Measurements from ENCODE around the gene TENM3.

Gene TENM3

DNA sequence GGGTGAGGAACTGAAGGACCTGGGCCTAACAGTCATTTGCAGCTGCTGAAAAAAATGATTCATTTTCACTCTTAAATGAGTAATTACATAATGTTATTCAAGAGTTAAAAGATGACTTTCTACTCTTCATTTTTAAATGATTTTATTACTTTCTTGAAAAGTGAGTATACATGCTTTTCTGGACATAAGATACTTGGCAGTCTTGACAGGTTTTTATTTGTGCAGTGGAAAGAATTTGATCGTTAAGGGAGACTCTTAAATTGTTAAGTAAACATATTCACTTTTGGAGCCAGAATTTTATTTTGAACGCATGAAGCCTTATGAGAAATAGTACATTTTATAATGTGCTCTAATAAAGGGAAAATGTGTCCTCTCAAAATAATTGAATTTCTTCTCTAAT lies 245.7 kb downstream of the TENM3 start:
- TF ChIP-seq, protein P1, sequence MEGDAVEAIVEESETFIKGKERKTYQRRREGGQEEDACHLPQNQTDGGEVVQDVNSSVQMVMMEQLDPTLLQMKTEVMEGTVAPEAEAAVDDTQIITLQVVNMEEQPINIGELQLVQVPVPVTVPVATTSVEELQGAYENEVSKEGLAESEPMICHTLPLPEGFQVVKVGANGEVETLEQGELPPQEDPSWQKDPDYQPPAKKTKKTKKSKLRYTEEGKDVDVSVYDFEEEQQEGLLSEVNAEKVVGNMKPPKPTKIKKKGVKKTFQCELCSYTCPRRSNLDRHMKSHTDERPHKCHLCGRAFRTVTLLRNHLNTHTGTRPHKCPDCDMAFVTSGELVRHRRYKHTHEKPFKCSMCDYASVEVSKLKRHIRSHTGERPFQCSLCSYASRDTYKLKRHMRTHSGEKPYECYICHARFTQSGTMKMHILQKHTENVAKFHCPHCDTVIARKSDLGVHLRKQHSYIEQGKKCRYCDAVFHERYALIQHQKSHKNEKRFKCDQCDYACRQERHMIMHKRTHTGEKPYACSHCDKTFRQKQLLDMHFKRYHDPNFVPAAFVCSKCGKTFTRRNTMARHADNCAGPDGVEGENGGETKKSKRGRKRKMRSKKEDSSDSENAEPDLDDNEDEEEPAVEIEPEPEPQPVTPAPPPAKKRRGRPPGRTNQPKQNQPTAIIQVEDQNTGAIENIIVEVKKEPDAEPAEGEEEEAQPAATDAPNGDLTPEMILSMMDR (IDR thresholded peaks at IDR 0.05; ENCODE audit: low read depth, low read length, missing control alignments), result no peak
- H3K4me3 ChIP-seq (replicated peaks; ENCODE audit: low read depth, low read length), result no peak overlapping the region
- DNase-seq (ENCODE audit: extremely low read depth, low read depth), result no peak

DNA sequence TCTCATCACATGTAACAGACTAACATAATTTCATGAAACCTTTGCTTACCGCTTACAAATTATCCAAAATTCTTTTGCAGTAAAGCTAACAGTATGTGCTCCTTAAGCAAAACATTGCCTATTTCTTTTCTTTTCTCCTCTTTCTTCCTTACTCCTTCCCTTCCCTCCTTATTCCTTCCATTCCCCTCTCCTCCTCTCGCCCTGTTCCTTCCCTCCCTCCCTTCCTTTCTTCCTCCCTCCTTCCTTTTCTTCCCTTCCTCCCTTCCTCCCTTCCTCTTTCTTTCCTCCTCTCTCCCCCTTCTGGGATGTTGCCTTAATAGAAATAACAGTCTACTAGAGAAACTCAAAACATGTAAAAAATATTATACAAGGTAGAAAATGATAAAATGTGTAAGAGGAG lies 246.4 kb downstream of the TENM3 start:
- no peak overlapping the region for H3K4me3 ChIP-seq (replicated peaks; ENCODE audit: low read depth, low read length)
- TF ChIP-seq, protein P1 (IDR thresholded peaks at IDR 0.05; ENCODE audit: low read depth, low read length, missing control alignments), result no peak
- DNase-seq (ENCODE audit: extremely low read depth, low read depth), result no peak

DNA sequence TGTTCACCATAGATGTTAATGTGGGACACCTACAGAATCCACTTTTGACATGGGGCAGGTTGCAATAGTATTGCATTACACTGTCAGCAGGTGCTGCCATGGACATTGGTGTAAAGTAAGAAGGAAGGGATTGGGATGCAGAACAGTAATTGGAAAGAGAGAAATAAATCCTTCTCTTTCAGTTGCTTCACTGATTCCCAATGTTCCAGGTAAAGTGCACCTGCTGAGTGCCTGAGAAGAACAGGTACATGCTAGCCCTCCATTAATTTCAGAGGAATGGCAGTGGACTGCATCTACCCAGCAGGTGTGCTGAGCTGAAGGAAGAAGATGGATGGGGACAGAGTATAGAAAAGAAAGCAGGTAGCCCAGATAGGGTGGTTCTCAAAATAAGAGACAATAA lies 248.5 kb downstream of the TENM3 start:
- DNase-seq (ENCODE audit: extremely low read depth, low read depth), result no peak
- TF ChIP-seq, protein P1 (IDR thresholded peaks at IDR 0.05; ENCODE audit: low read depth, low read length, missing control alignments), result no peak
- H3K4me3 ChIP-seq (replicated peaks; ENCODE audit: low read depth, low read length), result no peak overlapping the region

DNA sequence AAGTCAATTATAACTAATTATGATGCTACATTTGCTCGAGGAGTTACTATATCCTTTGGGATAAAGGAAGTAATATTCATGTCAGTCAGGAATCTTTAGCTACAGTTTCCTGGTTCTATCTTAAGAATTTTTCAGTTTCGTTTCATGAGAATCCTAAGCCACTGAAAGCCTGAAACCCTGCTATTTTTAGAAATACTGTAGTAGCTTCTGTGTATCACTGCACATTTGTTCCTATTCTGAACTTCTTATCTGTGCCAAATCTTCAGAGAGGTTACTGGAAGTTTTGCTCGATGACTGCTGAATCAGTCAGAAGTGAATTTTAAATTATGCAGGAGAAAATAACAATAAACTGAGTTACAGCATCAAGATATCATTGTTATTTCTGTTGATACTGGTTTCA lies 249.2 kb downstream of the TENM3 start:
- TF ChIP-seq, protein P1 (IDR thresholded peaks at IDR 0.05; ENCODE audit: low read depth, low read length, missing control alignments), result no peak
- no peak overlapping the region for H3K4me3 ChIP-seq (replicated peaks; ENCODE audit: low read depth, low read length)
- DNase-seq (ENCODE audit: extremely low read depth, low read depth), result no peak

DNA sequence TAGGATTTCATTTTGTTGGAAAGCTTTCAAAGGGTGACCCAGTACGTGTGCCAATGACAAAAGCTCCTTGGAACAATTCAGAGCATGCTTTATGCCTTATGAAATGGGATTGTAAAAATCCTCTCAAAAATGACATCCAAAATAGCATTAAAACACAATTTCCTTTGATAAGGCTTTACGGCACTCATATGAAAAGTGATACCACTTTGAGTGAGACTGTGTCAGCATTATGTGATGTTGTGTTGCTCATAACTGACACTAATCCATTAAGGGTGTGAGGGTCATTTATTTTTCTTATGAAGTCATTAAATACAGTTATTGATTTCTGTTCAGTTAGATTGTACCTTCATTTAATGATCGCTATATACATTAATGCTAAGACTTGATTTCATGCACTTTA lies 250.2 kb downstream of the TENM3 start:
- H3K4me3 ChIP-seq (replicated peaks; ENCODE audit: low read depth, low read length), result no peak overlapping the region
- TF ChIP-seq, protein P1 (IDR thresholded peaks at IDR 0.05; ENCODE audit: low read depth, low read length, missing control alignments), result no peak
- DNase-seq (ENCODE audit: extremely low read depth, low read depth), result no peak

DNA sequence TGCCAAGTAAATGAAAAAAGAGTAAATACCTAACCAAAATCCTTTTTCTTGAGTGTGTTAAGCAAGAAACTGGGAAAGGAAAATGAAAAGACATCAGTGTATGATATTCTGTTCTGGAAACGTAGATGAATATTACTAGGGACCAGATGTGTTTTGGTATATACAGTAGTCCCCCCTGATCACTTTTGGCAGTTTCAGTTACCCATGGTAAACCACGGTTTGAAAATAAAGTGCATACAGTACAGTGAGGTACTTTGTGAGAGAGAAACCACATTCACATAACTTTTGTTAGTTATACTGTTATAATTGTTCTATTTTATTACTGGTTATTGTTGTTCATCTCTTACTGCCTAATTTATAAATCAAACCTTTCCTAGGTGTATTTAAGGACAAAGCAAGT lies 250.9 kb downstream of the TENM3 start:
- H3K4me3 ChIP-seq (replicated peaks; ENCODE audit: low read depth, low read length), result no peak overlapping the region
- TF ChIP-seq, protein P1 (IDR thresholded peaks at IDR 0.05; ENCODE audit: low read depth, low read length, missing control alignments), result no peak
- no peak for DNase-seq (ENCODE audit: extremely low read depth, low read depth)

DNA sequence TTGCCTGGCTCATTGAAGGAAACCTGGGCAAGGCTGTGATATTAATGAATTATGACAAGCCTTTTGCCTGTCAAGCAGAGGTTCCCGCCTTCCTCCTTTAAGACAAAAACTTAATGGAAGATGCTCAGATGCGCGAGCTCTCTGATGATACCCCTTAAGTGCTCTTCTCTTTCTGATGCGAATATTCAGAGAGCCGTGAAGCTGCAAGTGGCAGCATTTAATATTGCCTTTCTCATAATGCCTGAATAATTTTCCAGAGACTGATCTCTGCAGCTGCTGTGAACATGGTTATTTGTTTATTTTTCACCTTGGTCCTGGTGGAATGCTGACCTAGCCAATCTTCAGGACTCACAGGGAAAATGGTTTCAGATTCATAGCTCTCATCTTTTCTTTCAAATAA lies 251.8 kb downstream of the TENM3 start:
- TF ChIP-seq, protein P1 (IDR thresholded peaks at IDR 0.05; ENCODE audit: low read depth, low read length, missing control alignments), result no peak
- no peak for DNase-seq (ENCODE audit: extremely low read depth, low read depth)
- no peak overlapping the region for H3K4me3 ChIP-seq (replicated peaks; ENCODE audit: low read depth, low read length)

Data from HFF-Myc (cell line).